ENCODE data around the gene USP49. TPM values are rescaled to one million over a fixed set of nuclear protein-coding genes. Genes with fewer than 3 reads are reported as not detected.
A peak's percentile ranks its signal among the peaks of the same experiment; 100 is the strongest.

Gene USP49
- total and polyA plus RNA-seq, 7 experiments from 2014 or later, result 0.44 to 6.0 (median 2.4) TPM

GRCh38 chr6:41750374-41750773 lies 144.8 kb downstream of the USP49 start:
- intact Hi-C loops (cut with micrococcal nuclease), result no loop called here
- Histone ChIP-seq H3K4me3 (ENCODE audit: low read length) (no peak overlapping the region), H3K36me3 (ENCODE audit: control insufficient read depth in 2 of 3, insufficient read depth in 3 of 3, low read length in 3 of 3) (no peaks in the 10 kb centered on the region), H3K27ac (ENCODE audit: low read depth, low read length) (no peak overlapping the region), H3K27me3 (ENCODE audit: control insufficient read depth in 2 of 2, insufficient read depth in 2 of 2, low read length in 2 of 2) (no peaks in the 10 kb centered on the region), H3K9me3 (ENCODE audit: control insufficient read depth in 2 of 3, low read length in 3 of 3) (no peaks in the 10 kb centered on the region), H3K4me1 (ENCODE audit: control insufficient read depth in 2 of 2, insufficient read depth in 2 of 2, low read length in 2 of 2) (no peaks in the 10 kb centered on the region)
- DNase-seq (no peak), ATAC-seq (no peak)
- Mint-ChIP-seq H3K9me3 (peaks cover 0 to 1% (median 0%) of the 10 kb centered on the region in 11 donors), H3K4me3 (no peak overlapping the region), H3K4me1 (no peaks in the 10 kb centered on the region), H3K36me3 (no peaks in the 10 kb centered on the region), H3K27ac (no peak overlapping the region), H3K27me3 (peaks cover 0 to 15% (median 0%) of the 10 kb centered on the region in 5 donors)
- POLR2A ChIA-PET, result no interaction called here
- CTCF ChIA-PET, result no interaction called here

GRCh38 chr6:41748542-41748941 lies 146.6 kb downstream of the USP49 start:
- intact Hi-C loops (cut with micrococcal nuclease), result no loop called here
- H3K4me3 ChIP-seq (ENCODE audit: low read length), result no peak overlapping the region
- Mint-ChIP-seq H3K27me3 (peaks cover 0 to 5% (median 0%) of the 10 kb centered on the region in 5 donors), H3K36me3 (no peaks in the 10 kb centered on the region), H3K4me1 (peaks cover 0 to 4% (median 0%) of the 10 kb centered on the region in 7 donors), H3K9me3 (peaks cover 0 to 1% (median 0%) of the 10 kb centered on the region in 11 donors), H3K27ac (no peak overlapping the region), H3K4me3 (no peak overlapping the region)
- CTCF ChIA-PET, result no interaction called here
- ATAC-seq (no peak), DNase-seq (no peak)
- no peaks in the 10 kb centered on the region for H3K4me1 ChIP-seq (ENCODE audit: control insufficient read depth in 2 of 2, insufficient read depth in 2 of 2, low read length in 2 of 2)
- H3K27me3 ChIP-seq (ENCODE audit: control insufficient read depth in 2 of 2, insufficient read depth in 2 of 2, low read length in 2 of 2), result no peaks in the 10 kb centered on the region
- H3K36me3 ChIP-seq (ENCODE audit: control insufficient read depth in 2 of 3, insufficient read depth in 3 of 3, low read length in 3 of 3), result no peaks in the 10 kb centered on the region
- H3K9me3 ChIP-seq (ENCODE audit: control insufficient read depth in 2 of 3, low read length in 3 of 3), result no peaks in the 10 kb centered on the region
- POLR2A ChIA-PET, result no interaction called here
- no peak overlapping the region for H3K27ac ChIP-seq (ENCODE audit: low read depth, low read length)

- no peak for ATAC-seq
- Mint-ChIP-seq H3K4me1 (peaks cover 0 to 4% (median 0%) of the 10 kb centered on the region in 7 donors), H3K4me3 (no peak overlapping the region), H3K9me3 (peaks cover 0 to 1% (median 0%) of the 10 kb centered on the region in 11 donors), H3K36me3 (no peaks in the 10 kb centered on the region), H3K27ac (no peak overlapping the region), H3K27me3 (peaks cover 0 to under 1% (median 0%) of the 10 kb centered on the region in 5 donors)
- POLR2A ChIA-PET, result no interaction called here
- Histone ChIP-seq H3K27ac (ENCODE audit: low read depth, low read length) (no peak overlapping the region), H3K36me3 (ENCODE audit: control insufficient read depth in 2 of 3, insufficient read depth in 3 of 3, low read length in 3 of 3) (no peaks in the 10 kb centered on the region), H3K27me3 (ENCODE audit: control insufficient read depth in 2 of 2, insufficient read depth in 2 of 2, low read length in 2 of 2) (no peaks in the 10 kb centered on the region), H3K4me3 (ENCODE audit: low read length) (no peak overlapping the region), H3K9me3 (ENCODE audit: control insufficient read depth in 2 of 3, low read length in 3 of 3) (no peaks in the 10 kb centered on the region), H3K4me1 (ENCODE audit: control insufficient read depth in 2 of 2, insufficient read depth in 2 of 2, low read length in 2 of 2) (no peaks in the 10 kb centered on the region)
- DNase-seq, result no peak
- CTCF ChIA-PET, result no interaction called here
- intact Hi-C loops (cut with micrococcal nuclease), result no loop called here
Observed at GRCh38 chr6:41748102-41748477, 147.1 kb downstream of the USP49 start.

GRCh38 chr6:41747256-41748101 lies 147.7 kb downstream of the USP49 start, which contains the start of gene PGC:
TSS of gene PGC (minus strand) at chr6:41747397. CDS start at chr6:41747334, 63 bp downstream.
- H3K9me3 ChIP-seq (ENCODE audit: control insufficient read depth in 2 of 3, low read length in 3 of 3), result no peaks in the 10 kb centered on the region
- H3K27me3 ChIP-seq (ENCODE audit: control insufficient read depth in 2 of 2, insufficient read depth in 2 of 2, low read length in 2 of 2), result no peaks in the 10 kb centered on the region
- ChIA-PET CTCF (no interaction called here), POLR2A (no interaction called here)
- no peak for DNase-seq
- Mint-ChIP-seq H3K4me1 (peaks cover 0 to 4% (median 0%) of the 10 kb centered on the region in 7 donors), H3K36me3 (no peaks in the 10 kb centered on the region), H3K9me3 (peaks cover 0 to 1% (median 0%) of the 10 kb centered on the region in 11 donors), H3K27me3 (no peaks in the 10 kb centered on the region), H3K27ac (no peak within 1 kb of the TSS), H3K4me3 (peak within 1 kb of the TSS in 1 of 10 donors; percentile 14)
- H3K4me1 ChIP-seq (ENCODE audit: control insufficient read depth in 2 of 2, insufficient read depth in 2 of 2, low read length in 2 of 2), result no peaks in the 10 kb centered on the region
- no peaks in the 10 kb centered on the region for H3K36me3 ChIP-seq (ENCODE audit: control insufficient read depth in 2 of 3, insufficient read depth in 3 of 3, low read length in 3 of 3)
- intact Hi-C loops (cut with micrococcal nuclease), result no loop called here
- H3K27ac ChIP-seq (ENCODE audit: low read depth, low read length), result no peak within 1 kb of the TSS
- no peak for ATAC-seq
- no peak within 1 kb of the TSS for H3K4me3 ChIP-seq (ENCODE audit: low read length)

GRCh38 chr6:41746107-41746506 lies 149.1 kb downstream of the USP49 start:
- peaks cover 0 to 4% (median 0%) of the 10 kb centered on the region in 7 donors for H3K4me1 Mint-ChIP-seq
- DNase-seq (no peak), ATAC-seq (no peak)
- ChIA-PET CTCF (no interaction called here), POLR2A (interaction anchor here (0.5 kb wide), 1 partner anchor 1132 kb away, joined by 3 read pairs; no protein-coding TSS in a partner anchor)
- Histone ChIP-seq H3K9me3 (ENCODE audit: control insufficient read depth in 2 of 3, low read length in 3 of 3) (no peaks in the 10 kb centered on the region), H3K36me3 (ENCODE audit: control insufficient read depth in 2 of 3, insufficient read depth in 3 of 3, low read length in 3 of 3) (no peaks in the 10 kb centered on the region), H3K27me3 (ENCODE audit: control insufficient read depth in 2 of 2, insufficient read depth in 2 of 2, low read length in 2 of 2) (no peaks in the 10 kb centered on the region), H3K4me1 (ENCODE audit: control insufficient read depth in 2 of 2, insufficient read depth in 2 of 2, low read length in 2 of 2) (no peaks in the 10 kb centered on the region), H3K4me3 (ENCODE audit: low read length) (no peak overlapping the region), H3K27ac (ENCODE audit: low read depth, low read length) (no peak overlapping the region)
- H3K9me3 Mint-ChIP-seq, result peaks cover 0 to 1% (median 0%) of the 10 kb centered on the region in 11 donors
- no peaks in the 10 kb centered on the region for H3K27me3 Mint-ChIP-seq
- no peaks in the 10 kb centered on the region for H3K36me3 Mint-ChIP-seq
- peak overlapping the region in 1 of 10 donors; percentile 14 for H3K4me3 Mint-ChIP-seq
- intact Hi-C loops (cut with micrococcal nuclease), result no loop called here
- H3K27ac Mint-ChIP-seq, result no peak overlapping the region

GRCh38 chr6:41744236-41744787 lies 150.9 kb downstream of the USP49 start:
- H3K4me1 ChIP-seq (ENCODE audit: control insufficient read depth in 2 of 2, insufficient read depth in 2 of 2, low read length in 2 of 2), result no peaks in the 10 kb centered on the region
- DNase-seq, result no peak
- ATAC-seq, result no peak
- no peak overlapping the region for H3K27ac ChIP-seq (ENCODE audit: low read depth, low read length)
- H3K27me3 ChIP-seq (ENCODE audit: control insufficient read depth in 2 of 2, insufficient read depth in 2 of 2, low read length in 2 of 2), result no peaks in the 10 kb centered on the region
- POLR2A ChIA-PET, result no interaction called here
- peaks cover 0 to 4% (median 0%) of the 10 kb centered on the region in 7 donors for H3K4me1 Mint-ChIP-seq
- no peaks in the 10 kb centered on the region for H3K27me3 Mint-ChIP-seq
- intact Hi-C loops (cut with micrococcal nuclease), result no loop called here
- no peaks in the 10 kb centered on the region for H3K9me3 ChIP-seq (ENCODE audit: control insufficient read depth in 2 of 3, low read length in 3 of 3)
- no peak overlapping the region for H3K4me3 Mint-ChIP-seq
- H3K36me3 Mint-ChIP-seq, result no peaks in the 10 kb centered on the region
- H3K27ac Mint-ChIP-seq, result no peak overlapping the region
- H3K4me3 ChIP-seq (ENCODE audit: low read length), result no peak overlapping the region
- no peaks in the 10 kb centered on the region for H3K36me3 ChIP-seq (ENCODE audit: control insufficient read depth in 2 of 3, insufficient read depth in 3 of 3, low read length in 3 of 3)
- H3K9me3 Mint-ChIP-seq, result peaks cover 0 to 1% (median 0%) of the 10 kb centered on the region in 11 donors
- CTCF ChIA-PET, result no interaction called here

Measured in naive thymus-derived CD4-positive, alpha-beta T cell (primary cell).